Measurements from ENCODE around the gene STH.
"Not testable (repeated sequence)": the region's sequence is repeated elsewhere in the genome, so short reads cannot be mapped to it uniquely, and the experiment has no call there.

STH gene

GRCh38 chr17:45956746-45957145 lies 42.3 kb upstream of the STH start:
- not testable (repeated sequence) for H3K27ac ChIP-seq (ENCODE audit: low read depth, low read length); H3K27me3 ChIP-seq (ENCODE audit: control insufficient read depth in 5 of 5, insufficient read depth in 4 of 5, low read length in 5 of 5); H3K4me3 ChIP-seq (ENCODE audit: low read depth in 1 of 5, low read length in 5 of 5); H3K9me3 ChIP-seq (ENCODE audit: control insufficient read depth in 5 of 5, low read length in 5 of 5); H3K4me1 ChIP-seq (ENCODE audit: control insufficient read depth in 5 of 5, insufficient read depth in 5 of 5, low read length in 5 of 5); H3K9ac ChIP-seq (ENCODE audit: low read length in 5 of 5); H3K36me3 ChIP-seq (ENCODE audit: control insufficient read depth in 5 of 5, insufficient read depth in 5 of 5, low read length in 5 of 5)

GRCh38 chr17:45958307-45958706 lies 40.7 kb upstream of the STH start:
- Histone ChIP-seq H3K9ac (ENCODE audit: low read length in 5 of 5) (no peak overlapping the region), H3K36me3 (ENCODE audit: control insufficient read depth in 5 of 5, insufficient read depth in 5 of 5, low read length in 5 of 5) (peaks cover 0 to 11% (median 0%) of the 10 kb centered on the region in 5 donors), H3K27me3 (ENCODE audit: control insufficient read depth in 5 of 5, insufficient read depth in 4 of 5, low read length in 5 of 5) (no peaks in the 10 kb centered on the region), H3K9me3 (ENCODE audit: control insufficient read depth in 5 of 5, low read length in 5 of 5) (no peaks in the 10 kb centered on the region), H3K27ac (ENCODE audit: low read depth, low read length) (no peak overlapping the region), H3K4me3 (ENCODE audit: low read depth in 1 of 5, low read length in 5 of 5) (no peak overlapping the region), H3K4me1 (ENCODE audit: control insufficient read depth in 5 of 5, insufficient read depth in 5 of 5, low read length in 5 of 5) (no peaks in the 10 kb centered on the region)

GRCh38 chr17:45958994-45959665 lies 39.9 kb upstream of the STH start:
- Histone ChIP-seq H3K27ac (ENCODE audit: low read depth, low read length) (no peak overlapping the region), H3K4me3 (ENCODE audit: low read depth in 1 of 5, low read length in 5 of 5) (no peak overlapping the region), H3K4me1 (ENCODE audit: control insufficient read depth in 5 of 5, insufficient read depth in 5 of 5, low read length in 5 of 5) (no peaks in the 10 kb centered on the region), H3K27me3 (ENCODE audit: control insufficient read depth in 5 of 5, insufficient read depth in 4 of 5, low read length in 5 of 5) (no peaks in the 10 kb centered on the region), H3K36me3 (ENCODE audit: control insufficient read depth in 5 of 5, insufficient read depth in 5 of 5, low read length in 5 of 5) (peaks cover 0 to 12% (median 0%) of the 10 kb centered on the region in 5 donors), H3K9me3 (ENCODE audit: control insufficient read depth in 5 of 5, low read length in 5 of 5) (no peaks in the 10 kb centered on the region), H3K9ac (ENCODE audit: low read length in 5 of 5) (no peak overlapping the region)

- H3K27ac ChIP-seq (ENCODE audit: low read depth, low read length): no peak overlapping the region
- H3K9ac ChIP-seq (ENCODE audit: low read length in 5 of 5): no peak overlapping the region
- no peaks in the 10 kb centered on the region for H3K4me1 ChIP-seq (ENCODE audit: control insufficient read depth in 5 of 5, insufficient read depth in 5 of 5, low read length in 5 of 5)
- no peaks in the 10 kb centered on the region for H3K9me3 ChIP-seq (ENCODE audit: control insufficient read depth in 5 of 5, low read length in 5 of 5)
- peaks cover 0 to 12% (median 0%) of the 10 kb centered on the region in 5 donors for H3K36me3 ChIP-seq (ENCODE audit: control insufficient read depth in 5 of 5, insufficient read depth in 5 of 5, low read length in 5 of 5)
- H3K27me3 ChIP-seq (ENCODE audit: control insufficient read depth in 5 of 5, insufficient read depth in 4 of 5, low read length in 5 of 5): no peaks in the 10 kb centered on the region
- H3K4me3 ChIP-seq (ENCODE audit: low read depth in 1 of 5, low read length in 5 of 5): no peak overlapping the region
Observed at GRCh38 chr17:45960311-45960710, 38.7 kb upstream of the STH start.

- Histone ChIP-seq H3K9ac (ENCODE audit: low read length in 5 of 5) (no peak overlapping the region), H3K36me3 (ENCODE audit: control insufficient read depth in 5 of 5, insufficient read depth in 5 of 5, low read length in 5 of 5) (peaks cover 0 to 12% (median 0%) of the 10 kb centered on the region in 5 donors), H3K4me1 (ENCODE audit: control insufficient read depth in 5 of 5, insufficient read depth in 5 of 5, low read length in 5 of 5) (no peaks in the 10 kb centered on the region), H3K27me3 (ENCODE audit: control insufficient read depth in 5 of 5, insufficient read depth in 4 of 5, low read length in 5 of 5) (no peaks in the 10 kb centered on the region), H3K27ac (ENCODE audit: low read depth, low read length) (no peak overlapping the region), H3K9me3 (ENCODE audit: control insufficient read depth in 5 of 5, low read length in 5 of 5) (no peaks in the 10 kb centered on the region), H3K4me3 (ENCODE audit: low read depth in 1 of 5, low read length in 5 of 5) (no peak overlapping the region)
Observed at GRCh38 chr17:45961206-45961605, 37.8 kb upstream of the STH start.

GRCh38 chr17:45962221-45962972 lies 36.7 kb upstream of the STH start:
- H3K27me3 ChIP-seq (ENCODE audit: control insufficient read depth in 5 of 5, insufficient read depth in 4 of 5, low read length in 5 of 5): no peaks in the 10 kb centered on the region
- H3K4me3 ChIP-seq (ENCODE audit: low read depth in 1 of 5, low read length in 5 of 5): no peak overlapping the region
- H3K27ac ChIP-seq (ENCODE audit: low read depth, low read length): no peak overlapping the region
- no peaks in the 10 kb centered on the region for H3K4me1 ChIP-seq (ENCODE audit: control insufficient read depth in 5 of 5, insufficient read depth in 5 of 5, low read length in 5 of 5)
- no peak overlapping the region for H3K9ac ChIP-seq (ENCODE audit: low read length in 5 of 5)
- no peaks in the 10 kb centered on the region for H3K9me3 ChIP-seq (ENCODE audit: control insufficient read depth in 5 of 5, low read length in 5 of 5)
- peaks cover 0 to 12% (median 0%) of the 10 kb centered on the region in 5 donors for H3K36me3 ChIP-seq (ENCODE audit: control insufficient read depth in 5 of 5, insufficient read depth in 5 of 5, low read length in 5 of 5)

- Histone ChIP-seq H3K27ac (ENCODE audit: low read depth, low read length) (no peak overlapping the region), H3K9ac (ENCODE audit: low read length in 5 of 5) (no peak overlapping the region), H3K4me1 (ENCODE audit: control insufficient read depth in 5 of 5, insufficient read depth in 5 of 5, low read length in 5 of 5) (no peaks in the 10 kb centered on the region), H3K9me3 (ENCODE audit: control insufficient read depth in 5 of 5, low read length in 5 of 5) (no peaks in the 10 kb centered on the region), H3K36me3 (ENCODE audit: control insufficient read depth in 5 of 5, insufficient read depth in 5 of 5, low read length in 5 of 5) (peaks cover 0 to 12% (median 0%) of the 10 kb centered on the region in 5 donors), H3K27me3 (ENCODE audit: control insufficient read depth in 5 of 5, insufficient read depth in 4 of 5, low read length in 5 of 5) (no peaks in the 10 kb centered on the region), H3K4me3 (ENCODE audit: low read depth in 1 of 5, low read length in 5 of 5) (no peak overlapping the region)
Observed at GRCh38 chr17:45963283-45963682, 35.8 kb upstream of the STH start.

- H3K36me3 ChIP-seq (ENCODE audit: control insufficient read depth in 5 of 5, insufficient read depth in 5 of 5, low read length in 5 of 5): peaks cover 0 to 12% (median 0%) of the 10 kb centered on the region in 5 donors
- no peaks in the 10 kb centered on the region for H3K27me3 ChIP-seq (ENCODE audit: control insufficient read depth in 5 of 5, insufficient read depth in 4 of 5, low read length in 5 of 5)
- H3K9me3 ChIP-seq (ENCODE audit: control insufficient read depth in 5 of 5, low read length in 5 of 5): no peaks in the 10 kb centered on the region
- no peaks in the 10 kb centered on the region for H3K4me1 ChIP-seq (ENCODE audit: control insufficient read depth in 5 of 5, insufficient read depth in 5 of 5, low read length in 5 of 5)
- no peak overlapping the region for H3K9ac ChIP-seq (ENCODE audit: low read length in 5 of 5)
- H3K27ac ChIP-seq (ENCODE audit: low read depth, low read length): no peak overlapping the region
- no peak overlapping the region for H3K4me3 ChIP-seq (ENCODE audit: low read depth in 1 of 5, low read length in 5 of 5)
Observed at GRCh38 chr17:45963889-45964288, 35.2 kb upstream of the STH start.

- Histone ChIP-seq H3K36me3 (ENCODE audit: control insufficient read depth in 5 of 5, insufficient read depth in 5 of 5, low read length in 5 of 5) (peaks cover 0 to 12% (median 1%) of the 10 kb centered on the region in 5 donors), H3K9me3 (ENCODE audit: control insufficient read depth in 5 of 5, low read length in 5 of 5) (no peaks in the 10 kb centered on the region), H3K9ac (ENCODE audit: low read length in 5 of 5) (no peak overlapping the region), H3K4me3 (ENCODE audit: low read depth in 1 of 5, low read length in 5 of 5) (no peak overlapping the region), H3K4me1 (ENCODE audit: control insufficient read depth in 5 of 5, insufficient read depth in 5 of 5, low read length in 5 of 5) (no peaks in the 10 kb centered on the region), H3K27me3 (ENCODE audit: control insufficient read depth in 5 of 5, insufficient read depth in 4 of 5, low read length in 5 of 5) (no peaks in the 10 kb centered on the region), H3K27ac (ENCODE audit: low read depth, low read length) (no peak overlapping the region)
Observed at GRCh38 chr17:45964634-45965033, 34.4 kb upstream of the STH start.

- H3K9me3 ChIP-seq (ENCODE audit: control insufficient read depth in 5 of 5, low read length in 5 of 5): no peaks in the 10 kb centered on the region
- no peaks in the 10 kb centered on the region for H3K27me3 ChIP-seq (ENCODE audit: control insufficient read depth in 5 of 5, insufficient read depth in 4 of 5, low read length in 5 of 5)
- H3K36me3 ChIP-seq (ENCODE audit: control insufficient read depth in 5 of 5, insufficient read depth in 5 of 5, low read length in 5 of 5): peaks cover 0 to 16% (median 5%) of the 10 kb centered on the region in 5 donors
- no peak overlapping the region for H3K9ac ChIP-seq (ENCODE audit: low read length in 5 of 5)
- H3K4me3 ChIP-seq (ENCODE audit: low read depth in 1 of 5, low read length in 5 of 5): no peak overlapping the region
- no peak overlapping the region for H3K27ac ChIP-seq (ENCODE audit: low read depth, low read length)
- no peaks in the 10 kb centered on the region for H3K4me1 ChIP-seq (ENCODE audit: control insufficient read depth in 5 of 5, insufficient read depth in 5 of 5, low read length in 5 of 5)
Observed at GRCh38 chr17:45965812-45966211, 33.2 kb upstream of the STH start.

Measured in subcutaneous abdominal adipose tissue (tissue), 5 donors.